ENCODE measurements around the gene P4HA2.

DNA sequence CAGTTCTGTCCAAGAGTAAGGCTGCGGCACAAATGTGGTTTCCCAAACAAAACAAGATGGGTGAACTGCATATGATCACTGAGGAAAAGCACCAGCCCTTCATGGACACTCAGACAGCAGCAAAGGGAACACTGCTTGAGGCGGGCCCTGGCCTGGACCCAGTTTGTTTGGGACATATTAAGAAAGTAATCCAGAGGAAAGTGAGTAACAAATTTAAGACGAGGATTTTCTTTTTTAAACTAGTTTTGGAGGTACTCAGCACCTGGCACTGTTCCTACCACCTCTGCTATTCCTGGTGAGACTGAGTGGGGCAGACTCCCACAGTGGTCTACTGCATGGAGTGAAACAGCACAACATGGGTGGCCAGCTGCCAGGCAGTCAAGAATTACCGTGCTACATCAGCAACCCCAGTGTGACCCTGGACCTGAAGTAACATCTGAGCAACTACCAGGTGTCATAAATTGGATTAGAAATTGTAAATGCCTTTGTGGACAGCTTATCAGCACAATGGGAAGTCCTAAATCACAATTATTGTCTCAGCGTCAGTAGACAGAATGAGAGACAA is 28.5 kb downstream of the P4HA2 start:
- TF ChIP-seq CTCF (conservative IDR thresholded peaks at IDR 0.05 in 1 of 2, IDR thresholded peaks at IDR 0.05 in 1 of 2; ENCODE audit: low read depth in 1 of 2, low read length in 2 of 2), result no peak
- no peak for TF ChIP-seq EZH2 (IDR thresholded peaks at IDR 0.05; ENCODE audit: low read length, missing control alignments)

Measured in fibroblast of lung (primary cell).